Liver (tissue), 3 donors: ENCODE data around the gene PDE6D.

Experiments
- CTCF ChIP-seq: fragments of 150-350 bp; IDR thresholded peaks from 2 replicates; pipeline ENCODE4 v1.5.1; 2017; ENCODE audit warnings: improper control_type of control experiment, low read depth, low read length; ENCODE audit not compliant: missing input control
- EGR1 ChIP-seq, 2 donors: IDR thresholded peaks; 2 replicates each; pipeline ENCODE4 v1.6.1; 2016 to 2018; ENCODE audit warnings: antibody characterized with exemption in 2 of 2, low read depth in 2 of 2
- FOXA2 ChIP-seq: IDR thresholded peaks from 2 replicates; pipeline ENCODE4 v1.6.1; 2016; ENCODE audit warnings: antibody characterized with exemption
- GABPA ChIP-seq, 2 donors: IDR thresholded peaks in 1 of 2; conservative IDR thresholded peaks in 1 of 2; 2 replicates each; pipeline ENCODE4 v1.6.1; 2016; ENCODE audit warnings: antibody characterized with exemption in 2 of 2, mild to moderate bottlenecking in 1 of 2, moderate library complexity in 1 of 2
- JUND ChIP-seq, 2 donors: IDR thresholded peaks; 2 replicates each; pipeline ENCODE4 v1.6.1; 2016; ENCODE audit warnings: antibody characterized with exemption in 2 of 2
- RAD21 ChIP-seq, 2 donors: IDR thresholded peaks; 2 replicates each; pipeline ENCODE4 v1.6.1; 2016; ENCODE audit warnings: antibody characterized with exemption in 2 of 2, mild to moderate bottlenecking in 2 of 2
- REST ChIP-seq: IDR thresholded peaks from 2 replicates; pipeline ENCODE4 v1.6.1; 2016; ENCODE audit warnings: antibody characterized with exemption, mild to moderate bottlenecking
- RXRA ChIP-seq, 2 donors: IDR thresholded peaks; 2 replicates each; pipeline ENCODE4 v1.6.1; 2017 to 2018; ENCODE audit warnings: antibody characterized with exemption in 2 of 2, mild to moderate bottlenecking in 1 of 2
- TAF1 ChIP-seq: conservative IDR thresholded peaks from 2 replicates; pipeline ENCODE4 v1.6.1; 2016; ENCODE audit warnings: antibody characterized with exemption, mild to moderate bottlenecking
- YY1 ChIP-seq: IDR thresholded peaks from 2 replicates; pipeline ENCODE4 v1.6.1; 2016; ENCODE audit warnings: antibody characterized with exemption, mild to moderate bottlenecking
- TF ChIP-seq, protein P1 (sequence below): IDR thresholded peaks from 2 replicates; pipeline ENCODE4 v1.6.1; 2016; ENCODE audit warnings: antibody characterized with exemption
- TF ChIP-seq, protein P2 (sequence below): IDR thresholded peaks from 2 replicates; pipeline ENCODE4 v1.6.1; 2016; ENCODE audit warnings: antibody characterized with exemption
- donor health status: healthy.
- donor health status: healthy.

DNA sequence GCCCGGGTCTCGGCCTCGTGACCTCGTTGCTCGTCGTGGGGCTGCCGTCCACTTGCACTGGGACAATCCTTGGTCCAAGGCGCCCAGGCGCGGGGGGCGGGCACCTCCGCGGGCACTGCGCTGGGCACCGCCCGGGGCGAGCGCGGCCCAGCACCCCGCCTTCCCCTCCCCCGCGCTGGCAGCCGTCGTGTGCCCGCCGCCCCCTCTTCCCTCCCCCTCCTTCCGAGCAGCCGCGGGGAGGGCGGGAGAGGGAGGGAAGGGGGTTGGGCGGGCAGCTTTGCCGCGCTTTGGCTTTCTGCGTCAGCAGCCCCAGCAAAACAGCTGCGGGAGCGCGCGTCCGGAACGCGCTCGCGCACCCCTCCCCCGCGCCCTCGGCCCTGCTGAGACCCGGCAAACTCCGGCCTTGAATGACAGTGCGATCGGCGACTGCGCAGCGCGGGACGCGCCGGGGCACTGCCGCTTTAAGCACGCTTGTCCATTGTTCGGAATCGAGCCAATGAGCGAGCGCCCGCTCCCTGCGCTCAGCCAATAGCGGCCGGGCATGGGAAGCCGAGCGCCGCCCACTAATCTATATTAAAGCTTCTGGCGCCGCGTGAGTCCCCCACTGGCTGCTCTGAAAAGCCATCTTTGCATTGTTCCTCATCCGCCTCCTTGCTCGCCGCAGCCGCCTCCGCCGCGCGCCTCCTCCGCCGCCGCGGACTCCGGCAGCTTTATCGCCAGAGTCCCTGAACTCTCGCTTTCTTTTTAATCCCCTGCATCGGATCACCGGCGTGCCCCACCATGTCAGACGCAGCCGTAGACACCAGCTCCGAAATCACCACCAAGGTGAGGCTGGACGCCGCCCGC is 72.9 kb downstream of the PDE6D start, which contains the start of gene PTMA:
- TF ChIP-seq CTCF (no peak), TAF1 (peak; percentile 89), FOXA2 (no peak), REST (peak; percentile 95), JUND (IDR thresholded peaks at IDR 0.05) (no peak), EGR1 (IDR thresholded peaks at IDR 0.05; ENCODE audit: low read depth in 2 of 2) (peak; percentile 60 to 86), GABPA (IDR thresholded peaks at IDR 0.05 in 1 of 2, conservative IDR thresholded peaks at IDR 0.05 in 1 of 2) (no peak), YY1 (peak; percentile 17), RXRA (IDR thresholded peaks at IDR 0.05) (peak in 1 of 2 donors; percentile 42), RAD21 (IDR thresholded peaks at IDR 0.05) (no peak)
- TF ChIP-seq, protein P1, sequence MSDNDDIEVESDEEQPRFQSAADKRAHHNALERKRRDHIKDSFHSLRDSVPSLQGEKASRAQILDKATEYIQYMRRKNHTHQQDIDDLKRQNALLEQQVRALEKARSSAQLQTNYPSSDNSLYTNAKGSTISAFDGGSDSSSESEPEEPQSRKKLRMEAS, result peak; percentile 38
- TF ChIP-seq, protein P2, sequence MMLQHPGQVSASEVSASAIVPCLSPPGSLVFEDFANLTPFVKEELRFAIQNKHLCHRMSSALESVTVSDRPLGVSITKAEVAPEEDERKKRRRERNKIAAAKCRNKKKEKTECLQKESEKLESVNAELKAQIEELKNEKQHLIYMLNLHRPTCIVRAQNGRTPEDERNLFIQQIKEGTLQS, result no peak
